Activated T-helper 2 cell treated with anti-CD3 and anti-CD28 coated beads, Interferon-gamma antibody, Interleukin-2, Interleukin-4, amounts not matched to agents 10 μg/mL and 5 μg/mL and 100 μg/mL, durations not matched to agents 14 hours and 24 hours and 36 hours (primary cell): ENCODE measurements around the gene CCNG2. TPM values are rescaled to one million over a fixed set of nuclear protein-coding genes. Genes with fewer than 3 reads are reported as not detected.

Experiments
- DNase-seq: peaks from one replicate; pipeline ENCODE4 v3.0.0; 2021; ENCODE audit warnings: low spot score
- H3K27ac Mint-ChIP-seq: one replicate; pipeline ENCODE4 v1.8.0; 2021; ENCODE audit warnings: mixed read lengths
- H3K27me3 Mint-ChIP-seq: one replicate; pipeline ENCODE4 v1.8.0; 2021; ENCODE audit warnings: low read depth, mixed read lengths
- H3K36me3 Mint-ChIP-seq: one replicate; pipeline ENCODE4 v1.8.0; 2021; ENCODE audit warnings: low read depth, mixed read lengths
- H3K4me1 Mint-ChIP-seq: one replicate; pipeline ENCODE4 v1.8.0; 2021; ENCODE audit warnings: low read depth, mixed read lengths
- H3K4me3 Mint-ChIP-seq: one replicate; pipeline ENCODE4 v1.8.0; 2021; ENCODE audit warnings: low read depth, mild to moderate bottlenecking, moderate library complexity, mixed read lengths
- H3K9me3 Mint-ChIP-seq: one replicate; pipeline ENCODE4 v1.8.0; 2021; ENCODE audit warnings: mixed read lengths
- intact Hi-C: fragments of 100-400 bp; cut with micrococcal nuclease; formaldehyde crosslinking; loops from one replicate; pipeline ENCODE4 v1.15.1; 2023
- total RNA-seq: library from RNA; stranded (reverse); gene quantifications from 2 replicates; pipeline ENCODE4 v1.2.3, GENCODE V29; 2022

The CCNG2 gene
- total RNA-seq, result 34.3 and 35.2 TPM in 2 replicates

DNA sequence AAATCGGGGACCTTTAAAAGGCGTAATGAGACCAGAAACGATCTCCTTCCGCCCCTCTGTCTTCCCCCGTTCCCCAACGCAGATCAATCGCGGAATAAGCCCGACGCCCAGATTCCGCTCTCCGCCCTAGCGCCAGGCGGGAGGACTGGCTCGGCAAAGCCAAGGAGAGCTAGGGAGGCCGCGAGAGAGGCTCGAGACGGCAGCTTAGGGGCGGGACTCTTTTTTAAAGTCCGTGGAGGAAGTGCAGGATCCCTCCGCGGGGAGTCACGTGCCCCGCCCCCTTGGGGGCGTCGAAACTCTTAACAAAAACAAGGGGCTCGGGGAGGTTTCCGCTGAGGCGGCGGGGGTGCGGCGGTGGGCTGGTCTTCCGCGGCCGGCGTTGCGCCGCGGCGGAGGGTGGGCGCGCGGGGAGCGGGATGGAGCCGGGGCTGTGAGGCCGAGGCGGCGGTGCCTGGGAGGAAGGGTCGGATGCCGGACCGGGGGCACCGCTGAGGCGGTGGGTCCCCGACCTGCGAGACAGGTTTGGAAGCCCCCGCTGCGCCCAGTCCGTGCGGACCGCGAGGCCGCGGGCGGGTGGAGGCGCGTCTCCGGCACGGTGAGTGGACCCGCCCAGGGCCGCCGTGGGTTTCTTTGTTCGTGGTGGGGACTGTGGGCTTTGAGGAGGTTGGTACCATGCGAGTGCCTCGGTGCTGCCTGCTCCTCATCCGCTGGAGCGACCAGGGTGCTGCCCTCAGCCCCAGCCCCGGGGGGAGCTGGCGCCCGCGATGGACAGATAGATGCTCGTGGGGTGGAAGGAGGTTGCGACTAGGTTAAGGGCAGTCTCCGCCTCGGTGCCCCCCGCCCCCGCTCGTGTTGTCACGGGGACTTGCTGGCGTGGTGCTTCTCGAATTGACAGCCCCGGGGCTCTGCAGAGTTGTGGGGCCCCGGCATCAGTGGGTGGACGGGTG is at the start of gene CCNG2:
Gene CCNG2 (plus strand): TSS at position 296 of the 947 bp plus-strand sequence. CDS start 1,326 bp downstream, outside the sequence.
- no peak for DNase-seq
- H3K36me3 Mint-ChIP-seq, result peaks cover 23% of the 10 kb centered on the region
- intact Hi-C loops, result loop anchor here (1.0 to 10.0 kb wide), 5 partner anchors 11 to 698 kb away; no protein-coding TSS in a partner anchor
- peak within 1 kb of the TSS; percentile 96 for H3K4me3 Mint-ChIP-seq
- peaks cover 51% of the 10 kb centered on the region for H3K4me1 Mint-ChIP-seq
- no peaks in the 10 kb centered on the region for H3K27me3 Mint-ChIP-seq
- H3K27ac Mint-ChIP-seq, result peak within 1 kb of the TSS; percentile 97
- H3K9me3 Mint-ChIP-seq, result no peaks in the 10 kb centered on the region

- Mint-ChIP-seq H3K27ac (no peak overlapping the region), H3K9me3 (no peaks in the 10 kb centered on the region), H3K4me3 (no peak overlapping the region), H3K4me1 (no peaks in the 10 kb centered on the region), H3K27me3 (peaks cover 31% of the 10 kb centered on the region), H3K36me3 (no peaks in the 10 kb centered on the region)
- intact Hi-C loops, result no loop called here
- DNase-seq, result no peak
Observed at GRCh38 chr4:77110730-77111129, 46.3 kb upstream of the CCNG2 start.

DNA sequence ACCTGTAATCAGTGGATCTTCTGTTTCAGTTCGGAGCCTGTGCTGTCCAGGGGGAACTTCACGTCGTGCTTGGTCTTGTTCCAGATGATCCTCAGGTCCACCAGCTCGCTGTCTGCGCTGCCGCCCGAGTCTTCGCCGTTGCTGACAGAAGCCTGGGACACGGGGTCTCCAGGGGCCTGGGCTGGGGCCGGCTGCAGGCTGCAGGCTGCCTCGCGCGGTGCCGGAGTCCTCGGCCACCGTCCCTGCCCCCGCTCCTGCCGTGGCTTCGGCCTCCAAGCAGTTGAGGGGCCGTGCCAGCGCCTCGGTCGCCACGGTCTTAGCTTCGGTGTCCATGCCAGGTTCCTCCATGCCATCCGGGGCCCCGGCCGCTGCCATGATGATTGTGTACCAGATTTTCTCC is 43.9 kb upstream of the CCNG2 start:
- Mint-ChIP-seq H3K9me3 (no peaks in the 10 kb centered on the region), H3K4me3 (no peak overlapping the region), H3K4me1 (no peaks in the 10 kb centered on the region), H3K27ac (no peak overlapping the region), H3K36me3 (no peaks in the 10 kb centered on the region), H3K27me3 (peaks cover 18% of the 10 kb centered on the region)
- DNase-seq, result no peak
- intact Hi-C loops, result no loop called here

DNA sequence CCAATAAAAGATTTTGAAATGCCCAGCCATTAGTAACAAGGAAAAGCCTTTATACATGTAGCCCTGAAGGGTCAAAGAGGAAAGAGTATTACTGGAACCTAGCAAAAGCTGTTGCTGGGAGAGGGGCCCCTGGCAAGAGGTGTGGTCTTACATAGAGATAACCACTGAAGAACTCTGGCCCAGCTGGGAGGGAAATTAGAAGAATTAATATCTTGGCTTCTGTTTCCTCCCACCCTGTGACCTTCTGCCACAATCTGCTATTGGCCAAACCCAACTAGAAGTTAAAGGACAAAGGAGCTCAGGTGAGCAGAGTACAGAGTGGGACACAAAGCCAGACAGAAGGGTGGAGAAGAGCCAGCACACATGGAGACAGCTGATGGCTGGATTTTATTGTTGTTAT is 39.3 kb upstream of the CCNG2 start:
- Mint-ChIP-seq H3K27me3 (peaks cover 20% of the 10 kb centered on the region), H3K27ac (no peak overlapping the region), H3K4me1 (no peaks in the 10 kb centered on the region), H3K9me3 (no peaks in the 10 kb centered on the region), H3K4me3 (no peak overlapping the region), H3K36me3 (no peaks in the 10 kb centered on the region)
- DNase-seq, result no peak
- intact Hi-C loops, result no loop called here

DNA sequence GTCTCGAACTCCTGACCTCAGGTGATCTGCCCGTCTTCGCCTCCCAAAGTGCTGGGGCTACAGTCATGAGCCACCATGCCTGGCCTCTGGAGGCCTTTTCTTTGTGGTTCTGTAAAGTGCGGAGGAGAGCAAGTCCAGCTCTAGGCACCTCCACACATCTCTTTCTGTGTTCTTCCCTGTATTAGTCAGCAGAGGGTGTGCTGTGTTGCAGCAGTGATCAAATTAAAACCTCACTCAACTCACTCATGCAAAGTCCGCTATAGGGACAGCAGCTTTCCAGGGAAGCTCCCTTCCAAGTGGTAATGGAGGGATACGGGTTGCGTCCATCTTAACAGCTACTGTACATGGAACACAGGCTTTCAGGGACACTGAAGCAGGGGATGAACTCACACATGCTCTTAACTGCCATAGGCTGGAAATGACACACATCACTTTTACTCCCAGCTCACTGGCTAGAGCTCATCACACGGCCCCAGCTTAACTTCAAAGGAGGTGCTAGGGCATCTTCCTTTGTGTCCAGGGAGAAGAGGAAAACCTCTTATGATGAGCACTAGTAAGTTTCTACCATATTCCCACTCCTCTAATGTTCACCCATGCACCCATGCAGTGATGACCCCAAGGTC is 36.0 kb upstream of the CCNG2 start:
- no peak overlapping the region for H3K4me3 Mint-ChIP-seq
- H3K27ac Mint-ChIP-seq, result no peak overlapping the region
- no peaks in the 10 kb centered on the region for H3K4me1 Mint-ChIP-seq

GRCh38 chr4:77121736-77122240 is 35.2 kb upstream of the CCNG2 start:
- H3K27ac Mint-ChIP-seq, result no peak overlapping the region
- no peaks in the 10 kb centered on the region for H3K36me3 Mint-ChIP-seq
- no peaks in the 10 kb centered on the region for H3K9me3 Mint-ChIP-seq
- intact Hi-C loops, result no loop called here
- peaks cover 23% of the 10 kb centered on the region for H3K27me3 Mint-ChIP-seq
- no peak overlapping the region for H3K4me3 Mint-ChIP-seq
- H3K4me1 Mint-ChIP-seq, result peaks cover 1% of the 10 kb centered on the region
- DNase-seq, result no peak

More for the DNA sequence above, 36.0 kb upstream of the CCNG2 start:
- H3K27me3 Mint-ChIP-seq, result peaks cover 23% of the 10 kb centered on the region
- no peak for DNase-seq
- intact Hi-C loops, result no loop called here
- no peaks in the 10 kb centered on the region for H3K9me3 Mint-ChIP-seq
- H3K36me3 Mint-ChIP-seq, result no peaks in the 10 kb centered on the region

DNA sequence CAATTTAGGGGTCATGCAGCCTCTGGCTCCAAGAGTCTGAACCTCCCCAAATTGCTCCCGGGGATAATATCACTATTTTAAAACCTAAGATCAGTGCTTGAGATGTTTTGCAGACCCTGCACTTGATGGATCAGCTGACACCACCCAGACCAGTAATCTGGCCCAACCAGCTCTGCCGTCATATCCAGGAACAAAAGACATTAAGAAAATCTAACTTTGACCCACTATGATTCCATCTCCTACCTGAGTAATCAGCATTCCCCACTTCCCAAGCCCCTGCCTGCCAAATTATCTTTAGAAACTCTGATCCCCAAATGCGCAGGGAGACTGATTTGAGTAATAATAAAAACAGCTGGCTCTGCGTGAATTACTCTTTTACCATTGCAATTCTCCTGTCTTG is 34.4 kb upstream of the CCNG2 start:
- Mint-ChIP-seq H3K9me3 (no peaks in the 10 kb centered on the region), H3K36me3 (no peaks in the 10 kb centered on the region), H3K27ac (no peak overlapping the region), H3K4me1 (peaks cover 8% of the 10 kb centered on the region), H3K27me3 (peaks cover 20% of the 10 kb centered on the region), H3K4me3 (no peak overlapping the region)
- intact Hi-C loops, result no loop called here
- DNase-seq, result no peak

GRCh38 chr4:77123411-77123810 is 33.6 kb upstream of the CCNG2 start:
- Mint-ChIP-seq H3K4me3 (no peak overlapping the region), H3K4me1 (peaks cover 12% of the 10 kb centered on the region)
- no peak for DNase-seq

DNA sequence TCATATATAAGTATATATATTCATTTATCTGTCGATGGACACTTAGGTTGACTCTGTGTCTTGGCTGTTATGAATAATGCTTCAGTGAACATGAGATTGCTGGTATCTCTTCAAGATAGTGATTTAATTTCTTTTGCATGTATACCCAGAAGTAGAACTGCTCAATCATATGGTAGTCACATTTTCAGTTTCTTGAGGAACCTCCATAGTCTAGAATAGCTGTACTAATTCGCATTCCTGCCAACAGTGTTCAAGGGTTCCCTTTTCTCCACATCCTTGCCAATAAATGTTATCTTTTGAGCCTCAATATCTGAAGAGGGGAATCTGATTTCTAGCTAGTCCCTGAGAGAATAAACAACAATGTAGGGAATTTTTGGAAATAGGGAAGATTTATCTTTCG is 32.4 kb upstream of the CCNG2 start:
- no peak overlapping the region for H3K4me3 Mint-ChIP-seq
- H3K27me3 Mint-ChIP-seq, result peaks cover 20% of the 10 kb centered on the region
- H3K9me3 Mint-ChIP-seq, result no peaks in the 10 kb centered on the region
- H3K36me3 Mint-ChIP-seq, result no peaks in the 10 kb centered on the region
- H3K4me1 Mint-ChIP-seq, result peaks cover 12% of the 10 kb centered on the region
- DNase-seq, result no peak
- no peak overlapping the region for H3K27ac Mint-ChIP-seq
- intact Hi-C loops, result no loop called here

More at GRCh38 chr4:77123411-77123810, 33.6 kb upstream of the CCNG2 start:
- peaks cover 20% of the 10 kb centered on the region for H3K27me3 Mint-ChIP-seq
- no peaks in the 10 kb centered on the region for H3K9me3 Mint-ChIP-seq
- intact Hi-C loops, result no loop called here
- H3K36me3 Mint-ChIP-seq, result no peaks in the 10 kb centered on the region
- no peak overlapping the region for H3K27ac Mint-ChIP-seq

DNA sequence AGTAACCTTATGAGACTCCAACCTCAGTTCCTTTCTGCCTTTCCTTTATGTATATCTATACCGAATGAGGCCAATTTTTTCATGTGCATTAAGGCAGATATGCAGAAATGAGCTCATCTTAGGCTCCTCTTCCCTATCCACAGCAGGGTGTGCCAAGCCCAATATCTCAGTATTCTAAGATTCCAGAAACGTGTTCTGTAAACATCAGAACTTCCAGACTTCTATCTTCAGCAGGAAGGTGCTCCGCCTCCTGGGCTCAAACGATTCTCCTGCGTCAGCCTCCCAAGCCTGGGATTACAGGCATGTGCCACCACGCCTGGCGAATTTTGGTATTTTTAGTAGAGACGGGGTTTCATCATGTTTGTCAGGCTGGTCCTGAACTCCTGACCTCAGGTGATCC is 31.0 kb upstream of the CCNG2 start:
- Mint-ChIP-seq H3K27ac (no peak overlapping the region), H3K36me3 (no peaks in the 10 kb centered on the region), H3K9me3 (peaks cover 4% of the 10 kb centered on the region), H3K4me1 (peaks cover 12% of the 10 kb centered on the region), H3K27me3 (peaks cover 18% of the 10 kb centered on the region), H3K4me3 (no peak overlapping the region)
- intact Hi-C loops, result no loop called here
- DNase-seq, result no peak

DNA sequence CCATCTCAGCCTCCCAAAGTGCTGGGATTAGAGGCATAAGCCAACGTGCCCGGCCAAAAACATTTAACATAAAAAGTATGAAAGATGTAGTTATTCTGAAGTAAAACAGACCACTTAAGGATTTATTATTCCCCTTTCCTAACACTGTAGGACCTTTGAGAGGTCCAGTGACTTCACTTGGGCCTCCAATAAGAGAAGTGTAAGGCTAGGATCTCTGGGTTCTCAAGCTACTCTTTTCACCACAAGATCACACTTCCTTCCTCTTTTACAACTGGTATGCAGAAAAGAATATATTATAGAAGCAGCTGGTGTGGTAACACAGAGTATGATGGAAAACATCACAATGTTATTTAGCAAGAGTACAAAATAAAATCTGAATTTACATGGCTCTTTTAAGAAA is 30.2 kb upstream of the CCNG2 start:
- Mint-ChIP-seq H3K27me3 (peaks cover 18% of the 10 kb centered on the region), H3K9me3 (peaks cover 4% of the 10 kb centered on the region), H3K4me3 (no peak overlapping the region), H3K4me1 (peaks cover 12% of the 10 kb centered on the region), H3K27ac (no peak overlapping the region), H3K36me3 (no peaks in the 10 kb centered on the region)
- DNase-seq, result no peak
- intact Hi-C loops, result no loop called here

- Mint-ChIP-seq H3K4me1 (peaks cover 12% of the 10 kb centered on the region), H3K36me3 (no peaks in the 10 kb centered on the region), H3K27ac (no peak overlapping the region), H3K4me3 (no peak overlapping the region), H3K9me3 (peaks cover 4% of the 10 kb centered on the region), H3K27me3 (peaks cover 18% of the 10 kb centered on the region)
- DNase-seq, result no peak
- intact Hi-C loops, result no loop called here
Observed at GRCh38 chr4:77127215-77127614, 29.8 kb upstream of the CCNG2 start.
